HepG2 (cell line): ENCODE measurements around the gene PCDHGA11.

ENCODE experiments used
- ATF4 ChIP-seq, 2 experiments: fragments of 450-650 bp in 1 of 2; sonication (generic) in 1 of 2; formaldehyde crosslinking; IDR thresholded peaks; 2 replicates each; pipeline versions ENCODE4 v1.5.0 to v1.8.0; 2020 to 2022; ENCODE audit warnings: mild to moderate bottlenecking in 1 of 2, missing genetic modification reagents in 1 of 2
- CC2D1A ChIP-seq: sonication (generic); formaldehyde crosslinking; IDR thresholded peaks from 2 replicates; pipeline ENCODE4 v1.8.1; 2023; ENCODE audit warnings: mild to moderate bottlenecking, missing genetic modification reagents
- CHD2 ChIP-seq: IDR thresholded peaks from 2 replicates; pipeline ENCODE4 v1.6.1; 2011; ENCODE audit warnings: low read depth, low read length, improper control_type of control experiment
- CTCF ChIP-seq: sonication (generic); formaldehyde crosslinking; IDR thresholded peaks from 2 replicates; pipeline ENCODE4 v1.5.0; 2020; ENCODE audit warnings: mild to moderate bottlenecking, missing genetic modification reagents, moderate library complexity
- IRF2 ChIP-seq: IDR thresholded peaks from 2 replicates; pipeline ENCODE4 v1.6.1; 2018; ENCODE audit warnings: missing genetic modification reagents, missing compliant biosample characterization
- PATZ1 ChIP-seq: sonication (generic); formaldehyde crosslinking; IDR thresholded peaks from 2 replicates; pipeline ENCODE4 v1.4.0; 2020; ENCODE audit warnings: missing genetic modification reagents
- PHF8 ChIP-seq: sonication (generic); formaldehyde crosslinking; IDR thresholded peaks from 2 replicates; pipeline ENCODE4 v1.5.0; 2020; ENCODE audit warnings: missing genetic modification reagents
- ZNF235 ChIP-seq: sonication (generic); formaldehyde crosslinking; IDR thresholded peaks from 2 replicates; pipeline ENCODE4 v1.8.1; 2023; ENCODE audit warnings: mild to moderate bottlenecking, missing genetic modification reagents, borderline replicate concordance

- TF ChIP-seq PATZ1 (CRISPR knock-in tag) (no peak), CTCF (CRISPR knock-in tag) (no peak), ZNF235 (CRISPR knock-in tag) (no peak), CC2D1A (CRISPR knock-in tag) (no peak), ATF4 (CRISPR knock-in tag; IDR thresholded peaks at IDR 0.05) (no peak), CHD2 (no peak), PHF8 (CRISPR knock-in tag) (no peak), IRF2 (CRISPR knock-in tag) (no peak)
Observed at GRCh38 chr5:141437221-141437620, 16.4 kb downstream of the PCDHGA11 start.
